Body of pancreas (tissue), 4 donors: ENCODE results near the gene CLVS2.

ENCODE experiments used
- POLR2A ChIP-seq, 3 donors: fragments of 450-650 bp; IDR thresholded peaks; one replicate each; pipeline ENCODE4 v1.6.1; 2016; ENCODE audit warnings: antibody characterized with exemption in 3 of 3, mild to moderate bottlenecking in 2 of 3
- TF ChIP-seq, protein P1 (sequence below), 7 experiments: fragments of 450-650 bp in 4 of 7; fragments of 200-600 bp in 3 of 7; sonication (generic) in 3 of 7; IDR thresholded peaks; one replicate each; pipeline ENCODE4 v1.5.1; 2016 to 2019; ENCODE audit warnings: antibody characterized with exemption in 7 of 7

DNA sequence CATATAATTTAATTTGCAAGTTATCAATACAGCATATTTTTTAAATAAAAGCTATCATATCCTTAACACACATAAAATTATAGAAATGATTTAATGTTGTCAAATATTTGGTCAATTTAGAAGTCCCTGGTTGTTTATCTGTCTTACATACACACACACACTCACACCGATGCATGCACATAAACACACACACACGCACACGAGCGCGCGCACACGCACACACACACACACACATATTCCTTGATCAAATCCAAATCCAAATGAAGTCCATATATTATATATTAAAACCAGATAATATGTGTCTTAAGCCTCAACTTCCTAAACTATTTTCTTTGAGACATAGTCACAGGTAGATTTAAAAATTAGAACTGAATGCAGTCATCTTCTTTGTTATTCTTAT, 120.3 kb downstream of the CLVS2 start:
- TF ChIP-seq POLR2A (IDR thresholded peaks at IDR 0.05) = no peak
- TF ChIP-seq, protein P1, sequence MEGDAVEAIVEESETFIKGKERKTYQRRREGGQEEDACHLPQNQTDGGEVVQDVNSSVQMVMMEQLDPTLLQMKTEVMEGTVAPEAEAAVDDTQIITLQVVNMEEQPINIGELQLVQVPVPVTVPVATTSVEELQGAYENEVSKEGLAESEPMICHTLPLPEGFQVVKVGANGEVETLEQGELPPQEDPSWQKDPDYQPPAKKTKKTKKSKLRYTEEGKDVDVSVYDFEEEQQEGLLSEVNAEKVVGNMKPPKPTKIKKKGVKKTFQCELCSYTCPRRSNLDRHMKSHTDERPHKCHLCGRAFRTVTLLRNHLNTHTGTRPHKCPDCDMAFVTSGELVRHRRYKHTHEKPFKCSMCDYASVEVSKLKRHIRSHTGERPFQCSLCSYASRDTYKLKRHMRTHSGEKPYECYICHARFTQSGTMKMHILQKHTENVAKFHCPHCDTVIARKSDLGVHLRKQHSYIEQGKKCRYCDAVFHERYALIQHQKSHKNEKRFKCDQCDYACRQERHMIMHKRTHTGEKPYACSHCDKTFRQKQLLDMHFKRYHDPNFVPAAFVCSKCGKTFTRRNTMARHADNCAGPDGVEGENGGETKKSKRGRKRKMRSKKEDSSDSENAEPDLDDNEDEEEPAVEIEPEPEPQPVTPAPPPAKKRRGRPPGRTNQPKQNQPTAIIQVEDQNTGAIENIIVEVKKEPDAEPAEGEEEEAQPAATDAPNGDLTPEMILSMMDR (IDR thresholded peaks at IDR 0.05) = no peak
